ENCODE data around the gene WWOX.

- no peak for TF ChIP-seq ZNF70 (CRISPR knock-in tag; IDR thresholded peaks at IDR 0.05)
- TF ChIP-seq RARB (CRISPR knock-in tag; IDR thresholded peaks at IDR 0.05), result no peak
- no peak for TF ChIP-seq ZFP30 (CRISPR knock-in tag; IDR thresholded peaks at IDR 0.05)
- TF ChIP-seq ZNF565 (CRISPR knock-in tag; conservative IDR thresholded peaks at IDR 0.05; ENCODE audit: low read depth), result no peak
- no peak for TF ChIP-seq CSDC2 (CRISPR knock-in tag; IDR thresholded peaks at IDR 0.05)
- no peak for TF ChIP-seq ZNF8 (CRISPR knock-in tag; IDR thresholded peaks at IDR 0.05)
- no peak for TF ChIP-seq ISL1 (CRISPR knock-in tag; IDR thresholded peaks at IDR 0.05)
These were observed 1038.0 kb downstream of the WWOX start for GRCh38 chr16:79137426-79137939.

Measured in SK-N-SH treated with all-trans-retinoic acid at 6 μM for 48 hours (cell line).